Brain microvascular endothelial cell (primary cell): ENCODE results near the gene EXOC1L.
A peak's percentile ranks its signal among the peaks of the same experiment; 100 is the strongest.
"Not testable (repeated sequence)": the region's sequence is repeated elsewhere in the genome, so short reads cannot be mapped to it uniquely, and the experiment has no call there.

Source experiments
- DNase-seq: peaks from one replicate; pipeline ENCODE4 v3.0.0-alpha.2; 2020
- H3K27ac ChIP-seq: fragments of 250-450 bp; sonication (Bioruptor Pico); 2 replicates; pipeline ENCODE4 v1.5.1; 2020; ENCODE audit warnings: mild to moderate bottlenecking, moderate library complexity
- H3K27me3 ChIP-seq: fragments of 250-450 bp; sonication (Bioruptor Pico); replicated peaks from 2 replicates; pipeline ENCODE4 v1.5.1; 2020; ENCODE audit warnings: mild to moderate bottlenecking
- H3K36me3 ChIP-seq: fragments of 250-450 bp; sonication (Bioruptor Pico); replicated peaks from 2 replicates; pipeline ENCODE4 v1.5.1; 2020; ENCODE audit warnings: mild to moderate bottlenecking
- H3K4me3 ChIP-seq: 2 replicates; pipeline ENCODE4 v1.5.1; 2011; ENCODE audit warnings: low read depth, mild to moderate bottlenecking, control low read depth, low read length, moderate library complexity
- CTCF ChIP-seq: IDR thresholded peaks from 2 replicates; pipeline ENCODE4 v1.5.1; 2011; ENCODE audit warnings: low read depth, mild to moderate bottlenecking, moderate library complexity, low read length, control low read depth, inconsistent platforms; ENCODE audit errors: missing control alignments
- in situ Hi-C: cut with HindIII; loops from 2 replicates; pipeline ENCODE4 v1.10.0; 2017; ENCODE audit warnings: low sequenced_read_pairs, low pct_ligation_motif_present

EXOC1L gene

GRCh38 chr4:55837903-55838302 lies 18.3 kb downstream of the EXOC1L start:
- Histone ChIP-seq H3K27ac (no peak overlapping the region), H3K27me3 (no peaks in the 10 kb centered on the region), H3K4me3 (no peak overlapping the region), H3K36me3 (no peaks in the 10 kb centered on the region)
- in situ Hi-C loops = no loop called here
- TF ChIP-seq CTCF = no peak
- DNase-seq = no peak

- in situ Hi-C loops = no loop called here
- no peak overlapping the region for H3K27ac ChIP-seq
- H3K36me3 ChIP-seq = no peaks in the 10 kb centered on the region
- no peak overlapping the region for H3K4me3 ChIP-seq
- no peak for DNase-seq
- no peak for TF ChIP-seq CTCF
- H3K27me3 ChIP-seq = no peaks in the 10 kb centered on the region
Observed at GRCh38 chr4:55838356-55838755, 18.8 kb downstream of the EXOC1L start.

DNA sequence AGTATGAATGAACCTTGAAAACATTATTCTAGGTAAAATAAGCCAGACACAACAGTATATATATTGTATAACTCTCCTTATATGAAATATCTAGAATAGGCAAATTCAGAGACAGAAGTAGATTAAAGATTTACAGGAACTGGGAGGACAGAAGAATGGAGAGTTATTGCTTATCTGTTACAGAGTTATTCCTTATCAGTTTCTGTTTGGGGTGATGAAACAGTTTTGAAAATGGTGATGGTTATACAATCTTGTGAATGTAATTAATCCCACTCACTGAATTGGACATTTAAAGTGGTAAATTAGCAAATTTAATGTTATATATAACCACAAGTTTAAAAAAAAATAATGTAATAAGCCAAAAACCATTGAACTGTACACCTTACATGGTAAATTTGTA lies 19.4 kb downstream of the EXOC1L start:
- no peak for DNase-seq
- H3K4me3 ChIP-seq = no peak overlapping the region
- TF ChIP-seq CTCF = no peak
- H3K27me3 ChIP-seq = no peaks in the 10 kb centered on the region
- in situ Hi-C loops = no loop called here
- H3K27ac ChIP-seq = no peak overlapping the region
- no peaks in the 10 kb centered on the region for H3K36me3 ChIP-seq

GRCh38 chr4:55840956-55841355 lies 21.4 kb downstream of the EXOC1L start:
- DNase-seq = no peak
- H3K27me3 ChIP-seq = no peaks in the 10 kb centered on the region
- no peak overlapping the region for H3K27ac ChIP-seq
- no peak overlapping the region for H3K4me3 ChIP-seq
- H3K36me3 ChIP-seq = no peaks in the 10 kb centered on the region
- TF ChIP-seq CTCF = no peak
- in situ Hi-C loops = no loop called here

DNA sequence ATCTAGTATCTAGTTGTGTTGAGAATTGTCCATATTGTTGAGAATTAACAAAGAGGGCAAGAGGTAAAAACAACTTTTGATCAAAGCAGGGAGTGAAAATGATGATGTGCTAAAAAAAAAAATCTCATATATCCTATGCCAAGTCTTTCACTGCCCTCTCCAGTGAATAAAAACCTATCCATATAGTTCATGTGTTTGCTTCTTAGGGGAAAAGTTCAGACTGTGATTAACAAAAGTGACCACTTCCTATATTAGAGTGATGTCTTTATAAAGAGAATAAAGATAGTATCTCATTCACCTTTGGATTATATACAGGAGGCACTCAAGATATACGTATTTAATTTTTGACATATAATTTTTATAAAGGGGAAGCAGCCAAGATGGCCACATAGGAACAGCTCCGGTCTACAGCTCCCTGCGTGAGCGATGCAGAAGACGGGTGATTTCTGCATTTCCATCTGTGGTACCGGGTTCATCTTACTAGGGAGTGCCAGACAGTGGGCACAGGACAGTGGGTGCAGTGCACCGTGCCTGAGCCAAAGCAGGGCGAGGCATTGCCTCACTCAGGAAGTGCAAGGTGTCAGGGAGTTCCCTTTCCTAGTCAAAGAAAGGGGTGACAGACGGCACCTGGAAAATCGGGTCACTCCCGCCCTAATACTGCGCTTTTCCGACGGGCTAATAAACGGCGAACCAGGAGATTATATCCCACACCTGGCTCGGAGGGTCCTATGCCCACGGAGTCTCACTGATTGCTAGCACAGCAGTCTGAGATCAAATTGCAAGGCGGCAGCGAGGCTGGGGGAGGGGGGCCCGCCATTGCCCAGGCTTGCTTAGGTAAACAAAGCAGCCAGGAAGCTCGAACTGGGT lies 22.0 kb downstream of the EXOC1L start:
- H3K27ac ChIP-seq, in situ Hi-C loops, H3K27me3 ChIP-seq, DNase-seq, H3K4me3 ChIP-seq, H3K36me3 ChIP-seq: not testable (repeated sequence)

DNA sequence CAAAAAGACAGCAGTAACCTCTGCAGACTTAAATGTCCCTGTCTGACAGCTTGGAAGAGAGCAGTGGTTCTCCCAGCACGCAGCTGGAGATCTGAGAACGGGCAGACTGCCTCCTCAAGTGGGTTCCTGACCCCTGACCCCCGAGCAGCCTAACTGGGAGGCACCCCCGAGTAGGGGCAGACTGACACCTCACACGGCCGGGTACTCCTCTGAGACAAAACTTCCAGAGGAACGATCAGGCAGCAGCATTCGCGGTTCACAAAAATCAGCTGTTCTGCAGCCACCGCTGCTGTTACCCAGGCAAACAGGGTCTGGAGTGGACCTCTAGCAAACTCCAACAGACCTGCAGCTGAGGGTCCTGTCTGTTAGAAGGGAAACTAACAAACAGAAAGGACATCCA lies 22.7 kb downstream of the EXOC1L start:
- H3K36me3 ChIP-seq, in situ Hi-C loops, H3K4me3 ChIP-seq, DNase-seq, H3K27me3 ChIP-seq, H3K27ac ChIP-seq: not testable (repeated sequence)

- no peak for DNase-seq
- no peak overlapping the region for H3K27ac ChIP-seq
- H3K36me3 ChIP-seq = no peaks in the 10 kb centered on the region
- in situ Hi-C loops = no loop called here
- no peak overlapping the region for H3K4me3 ChIP-seq
- TF ChIP-seq CTCF = peak; percentile 13
- H3K27me3 ChIP-seq = no peaks in the 10 kb centered on the region
Observed at GRCh38 chr4:55849724-55850123, 30.1 kb downstream of the EXOC1L start.
